Measurements from ENCODE around the gene HIF1AN.
"Not testable (repeated sequence)": the region's sequence is repeated elsewhere in the genome, so short reads cannot be mapped to it uniquely, and the experiment has no call there.

HIF1AN gene

DNA sequence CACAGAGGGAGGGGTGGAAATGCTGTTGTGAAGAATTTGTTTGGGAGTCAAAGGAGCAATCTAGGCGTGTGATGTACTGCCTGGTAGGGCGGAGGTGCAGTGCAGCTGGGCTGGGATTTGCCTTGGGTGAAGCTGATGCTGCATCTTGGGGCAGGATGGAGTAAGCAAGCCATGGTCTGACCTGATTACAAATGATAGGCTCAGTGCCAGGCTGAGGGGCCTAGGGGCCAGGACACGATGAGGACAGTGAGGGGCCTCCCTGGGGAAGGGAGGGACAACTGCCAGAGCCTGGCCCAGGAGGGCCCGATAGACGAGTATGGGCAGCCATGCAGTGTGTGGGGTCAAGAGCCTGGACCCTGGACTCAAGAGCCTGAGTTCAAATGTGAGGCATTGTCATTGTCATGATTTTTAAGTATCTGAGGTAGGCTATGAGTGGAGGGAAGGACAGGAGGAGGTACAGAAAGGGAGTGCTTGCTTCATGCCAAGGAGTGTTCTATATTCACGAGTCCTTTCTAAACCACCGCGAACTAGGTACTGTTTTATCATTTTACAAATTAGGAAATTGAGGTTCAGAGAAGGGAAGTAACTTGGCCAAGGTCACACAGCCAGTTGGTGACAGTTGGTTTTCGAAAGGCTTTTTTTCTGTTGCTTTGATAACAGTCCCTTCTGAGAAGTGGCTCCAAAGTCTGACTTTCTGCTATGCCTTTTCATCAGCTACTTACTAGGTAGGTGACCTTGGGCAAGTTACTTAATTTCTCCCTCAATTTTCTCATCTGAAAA is 29.7 kb downstream of the HIF1AN start:
- no peak for DNase-seq (ENCODE audit: low read depth in 2 of 3, low spot score in 2 of 3)

GRCh38 chr10:100566561-100566960 is 30.8 kb downstream of the HIF1AN start:
- DNase-seq (ENCODE audit: low read depth in 2 of 3, low spot score in 2 of 3) = no peak

DNA sequence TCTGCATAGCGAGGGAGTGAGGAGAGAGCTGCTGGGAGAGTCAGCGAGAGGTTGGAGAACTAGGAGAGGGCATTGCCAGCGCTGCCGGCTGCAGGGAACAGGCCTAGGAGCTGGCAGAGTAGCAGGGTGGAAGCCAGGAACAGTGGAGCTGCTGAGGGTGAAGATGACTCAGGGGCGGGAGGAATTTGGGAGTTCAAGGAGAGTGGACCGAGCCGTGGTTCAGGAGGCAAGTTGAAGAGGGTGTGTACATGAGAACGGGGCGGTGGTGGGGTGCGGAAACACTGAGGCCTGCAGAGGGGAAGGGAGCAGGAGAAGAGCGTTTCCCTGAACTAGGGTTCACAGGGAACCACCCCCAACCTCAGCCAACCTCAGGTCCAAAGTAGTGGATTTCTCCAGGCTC is 31.5 kb downstream of the HIF1AN start:
- DNase-seq (ENCODE audit: low read depth in 2 of 3, low spot score in 2 of 3) = no peak

- no peak for DNase-seq (ENCODE audit: low read depth in 2 of 3, low spot score in 2 of 3)
Measured at GRCh38 chr10:100567826-100568225, 32.1 kb downstream of the HIF1AN start.

DNA sequence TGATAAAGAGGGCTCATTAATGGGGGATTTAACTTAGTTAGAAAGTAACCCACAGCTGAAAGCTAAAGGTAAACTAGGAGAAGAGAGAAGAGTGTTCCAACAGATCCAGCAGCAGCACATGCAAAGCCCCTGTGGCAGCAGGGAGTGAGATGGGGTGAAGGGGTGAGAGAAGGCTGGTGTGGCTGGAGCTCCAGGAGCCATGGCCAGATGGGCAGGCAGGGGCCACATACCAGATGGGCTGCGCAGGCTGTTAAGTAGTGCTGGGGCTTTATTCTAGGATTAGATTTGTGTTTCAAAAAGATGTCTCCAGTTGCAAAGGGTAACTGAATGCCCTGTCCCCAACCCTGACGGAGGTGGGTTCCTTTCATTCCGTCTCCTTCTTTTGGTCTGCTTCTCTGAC is 33.2 kb downstream of the HIF1AN start:
- DNase-seq (ENCODE audit: low read depth in 2 of 3, low spot score in 2 of 3) = no peak

- no peak for DNase-seq (ENCODE audit: low read depth in 2 of 3, low spot score in 2 of 3)
Measured at GRCh38 chr10:100569687-100570481, 34.1 kb downstream of the HIF1AN start.

DNA sequence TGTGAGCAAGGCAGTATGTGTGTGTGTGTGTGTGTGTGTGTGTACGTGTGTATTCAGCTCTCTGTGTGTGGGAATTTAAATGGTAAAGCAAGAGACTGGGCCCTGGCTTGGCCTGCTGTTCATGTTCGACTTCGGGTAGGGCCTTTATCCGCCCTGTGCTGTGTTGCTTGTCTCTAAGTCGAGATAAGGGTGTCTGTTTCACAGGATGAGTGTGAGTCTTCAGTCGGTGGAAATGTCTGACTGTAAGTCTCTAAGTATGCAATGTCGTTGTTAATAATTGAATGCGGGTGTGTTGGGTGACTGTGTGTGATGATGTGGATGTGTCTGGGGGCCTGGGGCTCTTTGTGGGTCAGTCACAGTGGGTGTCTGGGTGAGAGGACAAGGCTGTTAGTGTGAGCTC is 34.8 kb downstream of the HIF1AN start:
- no peak for DNase-seq (ENCODE audit: low read depth in 2 of 3, low spot score in 2 of 3)

DNA sequence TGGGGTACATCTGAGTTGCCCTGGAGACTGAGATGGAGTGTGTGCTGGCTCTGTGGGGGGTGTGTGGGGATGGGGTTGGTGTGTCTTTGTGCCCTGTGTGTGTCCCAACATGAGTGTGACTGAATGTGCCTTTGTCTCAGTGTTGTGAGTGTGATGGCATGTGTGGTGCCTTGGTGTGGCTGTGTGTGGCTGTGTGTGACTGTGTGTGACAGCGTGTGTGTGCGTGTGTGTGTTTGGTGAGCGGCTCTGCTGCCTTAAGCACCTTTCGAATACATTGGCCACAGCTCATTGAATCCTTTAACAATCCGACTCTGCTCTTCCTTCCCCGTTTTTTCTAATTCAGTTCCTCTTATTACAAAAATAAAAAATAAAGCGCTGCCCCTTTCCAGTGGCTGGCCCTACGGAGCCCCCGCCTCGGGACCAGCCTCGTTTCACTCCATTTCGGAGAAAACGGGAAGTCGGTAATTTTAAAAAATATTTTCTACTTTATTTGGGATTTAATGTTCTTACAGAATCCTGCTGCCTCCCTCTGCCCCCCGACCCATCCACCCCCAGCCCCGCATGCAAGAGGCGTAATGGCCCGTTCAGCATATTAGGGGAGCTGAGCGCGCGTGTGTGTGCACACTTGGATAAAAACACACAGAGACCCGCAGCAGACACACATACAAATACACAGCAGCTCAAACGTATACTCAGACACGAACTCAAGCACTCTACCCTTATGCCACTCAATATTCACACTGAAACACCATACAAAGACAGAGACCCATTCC is 35.5 kb downstream of the HIF1AN start:
- DNase-seq (ENCODE audit: low read depth in 2 of 3, low spot score in 2 of 3) = no peak

GRCh38 chr10:100575146-100575545 is 39.4 kb downstream of the HIF1AN start:
- not testable (repeated sequence) for DNase-seq (ENCODE audit: low read depth in 2 of 3, low spot score in 2 of 3)

DNA sequence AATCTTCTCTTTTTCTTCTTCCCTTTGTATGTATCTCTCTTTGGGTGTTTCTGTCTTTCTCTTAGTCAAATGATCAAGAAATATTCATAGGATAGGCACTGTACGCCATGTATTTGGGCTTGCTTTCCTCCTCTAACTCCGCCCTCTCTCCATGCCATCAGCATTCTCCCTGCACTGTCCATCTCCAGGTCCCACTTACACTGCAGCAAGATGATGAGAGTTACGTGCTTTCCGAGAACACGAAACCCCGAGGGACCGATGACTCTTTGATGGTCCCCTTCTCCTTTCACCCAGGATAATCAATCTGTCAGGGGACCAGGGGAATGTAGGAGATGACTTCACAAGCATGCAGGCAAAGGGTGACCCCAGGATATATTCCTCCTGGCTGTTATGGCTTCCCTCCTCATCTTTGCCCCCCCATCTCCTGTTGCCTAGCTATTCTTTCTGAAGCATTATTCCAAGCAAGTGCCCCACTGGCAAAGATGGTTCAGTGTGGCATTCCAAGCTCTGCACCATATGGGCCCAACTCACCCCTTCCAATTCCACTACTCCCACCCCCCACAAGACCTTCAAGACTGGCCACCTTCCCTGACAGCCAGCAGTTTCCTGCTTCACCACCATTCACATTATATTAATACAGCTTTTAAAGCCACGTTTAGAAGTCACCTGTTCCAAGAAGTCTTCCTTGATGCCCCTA is 40.0 kb downstream of the HIF1AN start:
- DNase-seq (ENCODE audit: low read depth in 2 of 3, low spot score in 2 of 3) = no peak

DNA sequence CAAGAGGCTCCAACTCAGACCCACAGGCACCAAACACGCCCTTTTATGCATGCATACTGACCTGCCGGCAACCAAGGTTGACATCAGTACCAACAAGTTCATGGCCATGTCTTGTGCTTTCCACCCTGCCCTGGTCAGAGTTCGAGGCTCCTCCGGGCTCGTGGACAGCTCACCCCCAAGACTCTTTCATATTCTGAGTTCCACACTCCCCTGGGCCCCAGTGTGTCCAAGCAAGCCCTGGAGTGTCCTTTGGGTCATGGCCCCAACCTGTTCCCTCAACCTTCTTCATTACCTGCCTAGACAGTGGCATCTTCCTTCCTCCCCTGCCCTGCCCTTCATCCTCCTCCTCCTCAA is 40.5 kb downstream of the HIF1AN start:
- no peak for DNase-seq (ENCODE audit: low read depth in 2 of 3, low spot score in 2 of 3)

GRCh38 chr10:100579261-100580090 is 43.7 kb downstream of the HIF1AN start:
- DNase-seq (ENCODE audit: low read depth in 2 of 3, low spot score in 2 of 3) = no peak

DNA sequence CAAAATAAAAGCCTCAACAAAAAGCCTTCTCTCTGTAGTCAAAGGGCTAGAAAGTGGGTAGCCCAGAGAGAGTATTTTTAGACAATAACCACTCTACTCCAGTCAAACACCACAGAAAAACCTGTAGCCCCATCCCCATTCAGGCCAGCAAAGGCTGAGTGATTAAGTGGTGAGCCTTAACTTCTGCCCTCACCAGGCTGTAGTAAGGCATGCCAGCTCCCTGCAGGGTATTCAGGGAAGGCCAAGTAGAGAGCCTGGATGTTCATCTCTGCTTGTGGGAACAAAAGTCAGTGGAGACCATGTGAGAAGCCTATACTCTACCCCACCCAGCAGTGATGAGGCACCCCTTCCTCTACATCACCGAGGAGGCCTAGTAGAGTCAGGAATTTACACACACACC is 51.2 kb downstream of the HIF1AN start:
- DNase-seq (ENCODE audit: low read depth in 2 of 3, low spot score in 2 of 3) = no peak

GRCh38 chr10:100598166-100598565 is 62.4 kb downstream of the HIF1AN start:
- DNase-seq (ENCODE audit: low read depth in 2 of 3, low spot score in 2 of 3) = no peak

DNA sequence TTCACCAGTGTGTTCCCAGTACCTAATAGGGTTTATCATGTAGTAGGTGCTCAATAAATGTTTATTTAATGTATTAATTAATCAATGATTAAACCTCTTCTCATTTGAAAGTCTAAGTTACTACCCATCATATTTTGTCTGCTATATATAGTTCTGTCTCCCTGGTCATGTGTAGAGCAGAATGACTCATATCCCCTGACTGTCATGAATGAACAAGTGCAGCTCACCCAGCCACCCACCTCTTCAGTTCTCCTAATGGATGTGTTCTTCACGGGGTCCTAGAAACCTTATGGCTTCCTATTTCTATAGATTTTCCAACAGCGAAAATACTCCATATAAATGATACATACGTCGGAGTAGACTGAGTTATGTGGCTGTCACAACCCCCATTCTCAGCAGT is 64.5 kb downstream of the HIF1AN start:
- no peak for DNase-seq (ENCODE audit: low read depth in 2 of 3, low spot score in 2 of 3)

DNA sequence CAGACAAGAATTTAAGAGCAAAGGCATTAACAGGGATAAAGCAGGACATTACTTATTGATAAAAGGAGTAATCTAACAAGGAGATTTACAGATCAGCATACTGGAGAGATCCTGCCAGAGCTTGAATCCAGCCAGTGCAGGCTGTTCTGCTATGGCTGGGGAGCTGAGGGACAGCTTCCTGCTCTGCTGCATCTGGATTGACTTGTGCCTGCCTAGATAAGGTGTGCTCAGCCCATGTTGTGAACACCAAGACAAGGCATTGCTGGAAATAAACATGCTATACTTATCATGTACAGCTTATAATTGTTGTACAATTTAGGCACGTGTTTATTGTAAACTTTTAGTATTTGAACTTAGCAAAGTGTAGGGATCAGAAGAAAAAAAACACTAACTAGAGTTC is 71.7 kb downstream of the HIF1AN start:
- DNase-seq (ENCODE audit: low read depth in 2 of 3, low spot score in 2 of 3) = no peak
